DOHH2 (cell line): ENCODE measurements around the gene CDAN1.

ENCODE experiments used
- H3F3A ChIP-seq: fragments of 200-600 bp; sonication (generic), shearing (Covaris generic); 2 replicates; pipeline ENCODE4 v1.6.0; 2016; ENCODE audit warnings: antibody characterized with exemption, mild to moderate bottlenecking; ENCODE audit not compliant: control insufficient read depth, insufficient read depth
- H3K27ac ChIP-seq: fragments of 200-600 bp; sonication (generic); 2 replicates; pipeline ENCODE4 v1.5.1; 2014; ENCODE audit warnings: low read depth, mild to moderate bottlenecking, low read length, moderate library complexity
- H3K27me3 ChIP-seq: fragments of 200-600 bp; sonication (generic); 2 replicates; pipeline ENCODE4 v1.6.1; 2014; ENCODE audit warnings: mild to moderate bottlenecking, low read length, mixed read lengths; ENCODE audit not compliant: control insufficient read depth
- H3K36me3 ChIP-seq: fragments of 200-600 bp; sonication (generic); 2 replicates; pipeline ENCODE4 v1.6.1; 2014; ENCODE audit warnings: mild to moderate bottlenecking, low read length, moderate library complexity, mixed read lengths; ENCODE audit not compliant: control insufficient read depth
- H3K4me1 ChIP-seq: fragments of 200-600 bp; sonication (generic); 2 replicates; pipeline ENCODE4 v1.6.1; 2014; ENCODE audit warnings: mild to moderate bottlenecking, low read length, mixed read lengths; ENCODE audit not compliant: control insufficient read depth
- H3K4me2 ChIP-seq: fragments of 200-600 bp; sonication (generic); 2 replicates; pipeline ENCODE4 v1.6.0; 2014; ENCODE audit warnings: mild to moderate bottlenecking, low read length, moderate library complexity
- H3K4me3 ChIP-seq: fragments of 200-600 bp; sonication (generic); 2 replicates; pipeline ENCODE4 v1.5.1; 2014; ENCODE audit warnings: mild to moderate bottlenecking, low read length, mixed read lengths
- H3K79me2 ChIP-seq: fragments of 200-600 bp; sonication (generic); 2 replicates; pipeline ENCODE4 v1.6.1; 2014; ENCODE audit warnings: mild to moderate bottlenecking, low read length, mixed read lengths; ENCODE audit not compliant: control insufficient read depth
- H3K9me2 ChIP-seq: fragments of 200-600 bp; sonication (generic); replicated peaks from 2 replicates; pipeline ENCODE4 v1.6.1; 2014; ENCODE audit warnings: mild to moderate bottlenecking, low read length, mixed read lengths; ENCODE audit not compliant: control insufficient read depth
- H3K9me3 ChIP-seq: fragments of 200-600 bp; sonication (generic); 2 replicates; pipeline ENCODE4 v1.6.1; 2014; ENCODE audit warnings: antibody characterized with exemption, low read length, mixed read lengths; ENCODE audit not compliant: control insufficient read depth, insufficient read depth
- H4K20me1 ChIP-seq: fragments of 200-600 bp; sonication (generic); 2 replicates; pipeline ENCODE4 v1.6.0; 2014; ENCODE audit warnings: low read depth, mild to moderate bottlenecking, antibody characterized with exemption, low read length, moderate library complexity; ENCODE audit not compliant: control insufficient read depth, insufficient read depth
- CTCF ChIP-seq: fragments of 200-600 bp; sonication (generic); IDR thresholded peaks from one replicate; pipeline ENCODE4 v1.5.1; 2014; ENCODE audit warnings: antibody characterized with exemption, mild to moderate bottlenecking, low read depth, low read length; ENCODE audit not compliant: poor library complexity, severe bottlenecking
- EZH2phosphoT487 ChIP-seq: fragments of 200-600 bp; sonication (generic); IDR thresholded peaks from 2 replicates; pipeline ENCODE4 v1.6.1; 2017; ENCODE audit warnings: borderline replicate concordance, mild to moderate bottlenecking, antibody characterized with exemption, low read length, moderate library complexity, mixed read lengths

The CDAN1 gene

GRCh38 chr15:42704492-42704926, 32.4 kb downstream of the CDAN1 start:
- no peaks in the 10 kb centered on the region for H3F3A ChIP-seq
- H3K79me2 ChIP-seq, result no peaks in the 10 kb centered on the region
- no peaks in the 10 kb centered on the region for H3K27me3 ChIP-seq
- H3K4me2 ChIP-seq, result no peak overlapping the region
- no peaks in the 10 kb centered on the region for H3K9me2 ChIP-seq
- H3K9me3 ChIP-seq, result no peaks in the 10 kb centered on the region
- H3K36me3 ChIP-seq, result no peaks in the 10 kb centered on the region
- no peak overlapping the region for H3K27ac ChIP-seq
- H4K20me1 ChIP-seq, result no peaks in the 10 kb centered on the region
- no peaks in the 10 kb centered on the region for H3K4me1 ChIP-seq
- no peak for TF ChIP-seq EZH2phosphoT487
- TF ChIP-seq CTCF, result peak; percentile 75
- H3K4me3 ChIP-seq, result no peak overlapping the region

GRCh38 chr15:42696626-42697025, 40.3 kb downstream of the CDAN1 start:
- TF ChIP-seq EZH2phosphoT487 (no peak), CTCF (no peak)
- Histone ChIP-seq H3K4me2 (no peak overlapping the region), H3K27ac (no peak overlapping the region), H3K27me3 (no peaks in the 10 kb centered on the region), H3K9me2 (no peaks in the 10 kb centered on the region), H3K9me3 (no peaks in the 10 kb centered on the region), H3K4me3 (no peak overlapping the region), H4K20me1 (no peaks in the 10 kb centered on the region), H3F3A (no peaks in the 10 kb centered on the region), H3K36me3 (no peaks in the 10 kb centered on the region), H3K79me2 (no peaks in the 10 kb centered on the region), H3K4me1 (no peaks in the 10 kb centered on the region)

- Histone ChIP-seq H3K4me2 (no peak overlapping the region), H3K27ac (no peak overlapping the region), H4K20me1 (no peaks in the 10 kb centered on the region), H3K4me1 (no peaks in the 10 kb centered on the region), H3F3A (no peaks in the 10 kb centered on the region), H3K79me2 (no peaks in the 10 kb centered on the region), H3K9me3 (no peaks in the 10 kb centered on the region), H3K27me3 (no peaks in the 10 kb centered on the region), H3K4me3 (no peak overlapping the region), H3K9me2 (no peaks in the 10 kb centered on the region), H3K36me3 (no peaks in the 10 kb centered on the region)
- TF ChIP-seq EZH2phosphoT487, result no peak
- no peak for TF ChIP-seq CTCF
Measured at GRCh38 chr15:42695527-42696071, 41.3 kb downstream of the CDAN1 start.
